Heart right ventricle (tissue), 16 donors: Measurements from ENCODE around the gene NKPD1. TPM values are rescaled to one million over a fixed set of nuclear protein-coding genes. Genes with fewer than 3 reads are reported as not detected.

Experiments
- ATAC-seq, 8 donors: fragments of 200-7000 bp; cut with Tn5 transposase; one replicate each; pipeline ENCODE4 v1.9.1; 2020; ENCODE audit warnings: mild to moderate bottlenecking in 8 of 8, moderate library complexity in 8 of 8, moderate number of reproducible peaks in 1 of 8
- DNase-seq, 2 donors: peaks; one replicate each; pipeline ENCODE4 v3.0.0-alpha.2; 2020
- H3K27ac ChIP-seq, 10 donors: fragments of 200-600 bp; sonication (generic) in 2 of 10; one replicate each; pipeline versions ENCODE4 v1.5.0 to v1.8.0; 2020 to 2022; ENCODE audit warnings: mild to moderate bottlenecking in 3 of 10
- H3K27me3 ChIP-seq, 7 donors: fragments of 200-600 bp; one replicate each; pipeline ENCODE4 v1.8.0; 2021 to 2022; ENCODE audit warnings: mild to moderate bottlenecking in 2 of 7
- H3K36me3 ChIP-seq, 9 donors: fragments of 200-600 bp; sonication (generic) in 1 of 9; one replicate each; pipeline versions ENCODE4 v1.5.0 to v1.8.0; 2020 to 2022; ENCODE audit warnings: mild to moderate bottlenecking in 2 of 9
- H3K4me1 ChIP-seq, 9 donors: fragments of 200-600 bp; sonication (generic) in 1 of 9; one replicate each; pipeline versions ENCODE4 v1.5.0 to v1.8.0; 2020 to 2022; ENCODE audit warnings: mild to moderate bottlenecking in 4 of 9
- H3K4me3 ChIP-seq, 10 donors: fragments of 200-600 bp; sonication (generic) in 2 of 10; one replicate each; pipeline versions ENCODE4 v1.5.0 to v1.8.0; 2020 to 2022; ENCODE audit warnings: mild to moderate bottlenecking in 7 of 10, moderate library complexity in 2 of 10
- H3K9me3 ChIP-seq, 11 donors: fragments of 200-600 bp in 10 of 11; sonication (generic) in 2 of 11; one replicate each; pipeline versions ENCODE4 v1.5.0 to v1.8.0; 2013 to 2022; ENCODE audit warnings: mild to moderate bottlenecking in 2 of 11, control low read depth in 1 of 11, moderate library complexity in 1 of 11
- CTCF ChIP-seq, 9 donors: fragments of 200-600 bp; sonication (generic) in 2 of 9; IDR thresholded peaks; one replicate each; pipeline versions ENCODE4 v1.5.0 to v1.8.0; 2021 to 2022; ENCODE audit warnings: antibody characterized with exemption in 9 of 9, mild to moderate bottlenecking in 5 of 9, moderate library complexity in 1 of 9
- WGBS, 2 donors: extraction: QIAGEN DNeasy Blood & Tissue Kit; methylation state at CpG; one replicate each; pipeline ENCODE4 v1.1.7; 2013; ENCODE audit warnings: inconsistent platforms in 1 of 2; 5-methylcytosine and 5-hydroxymethylcytosine counted together
- intact Hi-C, 10 donors: fragments of 100-400 bp; cut with DNase I; formaldehyde crosslinking; loops; one replicate each; pipeline versions ENCODE4 v1.11.1 to v1.14.2; 2022
- polyA plus RNA-seq, 2 donors: library from polyadenylated mRNA; stranded (reverse); fragments of 200-250 nt; gene quantifications; one replicate each; pipeline ENCODE4 v1.2.3, GENCODE V29; 2013
- total RNA-seq, 10 donors: library from RNA; stranded (reverse); fragmentation: NEBNext Ultra II Directional in 3 of 10; extraction: Animal tissue kit (Norgen Biotek cat#: 25700) in 3 of 10; gene quantifications; one replicate each; pipeline versions ENCODE4 v1.2.1 to v1.2.4, GENCODE V29; 2021 to 2023
- donor health status: Arrhythmogenic right ventricular cardiomyopathy.
- donor health status: ischemic (EF 13 %, LVEDD 7.1; RV severe dilation, severe dysfunction).
- donor health status: healthy with polysubstance abuse.
- donor health status: DM: no; HTN: yes; CAD: no.
- donor health status: DM: no; HTN: no; CAD: no.
- donor health status: ischemic (EF 25% LVEDD 6.9; RV normal size, moderate dysfunction).
- donor health status: ischemic (EF 25% LVEDD 5.7; RV mildly dilated, moderate dysfunction).
- donor health status: healthy.
- donor health status: DM: yes; HTN: yes; CAD: no.
- donor health status: Ischemic cardiomyopathy.
- donor health status: ischemic (EF 35%, LVEDD 5.7; RV mildly dilated, moderate dysfunction).
- donor health status: nonischemic (EF 11% LVEDD 7.7; RV severe dilation, severe dysfunction).
- donor health status: DM: yes; HTN: yes; CAD: no.
- donor health status: PGD.
- donor health status: ischemic (EF 29% LVEDD 5.4; RV normal size, mild dysfunction).
- donor health status: nonischemic (EF 23%, LVEDD 6.1; RV moderate dilation, normal function).

The NKPD1 gene
- total and polyA plus RNA-seq, 12 donors: 0.06 to 0.09 (median 0.07) TPM; not detected in 7

- intact Hi-C loops: loop anchor here in 3 of 10 donors (5.0 to 10.0 kb wide), 3 partner anchors 57 to 170 kb away; partner anchors contain the start of genes EXOC3L2 (in 1 of the 3) and PPP1R37 (in 1 of the 3)
- peaks cover 0 to 12% (median 0%) of the 10 kb centered on the region in 9 donors for H3K4me1 ChIP-seq
- WGBS, 2 donors: 42 to 46% methylated on average over 12 of the region's 12 CpGs
- peak in 5 of 8 donors; percentile 23 to 56 (median 32) for ATAC-seq
- no peak for DNase-seq
- H3K36me3 ChIP-seq: no peaks in the 10 kb centered on the region
- no peaks in the 10 kb centered on the region for H3K27me3 ChIP-seq
- H3K4me3 ChIP-seq: no peak overlapping the region
- H3K27ac ChIP-seq: no peak overlapping the region
- peak in 8 of 9 donors; percentile 41 to 67 (median 58) for TF ChIP-seq CTCF (IDR thresholded peaks at IDR 0.05)
- H3K9me3 ChIP-seq: peaks cover 0 to 8% (median 0%) of the 10 kb centered on the region in 11 donors
These were observed 26.8 kb upstream of the NKPD1 start for GRCh38 chr19:45187421-45188100.

GRCh38 chr19:45186509-45187334, 25.9 kb upstream of the NKPD1 start:
- Histone ChIP-seq H3K27ac (no peak overlapping the region), H3K4me3 (no peak overlapping the region), H3K27me3 (no peaks in the 10 kb centered on the region), H3K9me3 (peaks cover 0 to 8% (median 0%) of the 10 kb centered on the region in 11 donors), H3K36me3 (peaks cover 0 to 6% (median 0%) of the 10 kb centered on the region in 9 donors), H3K4me1 (peaks cover 0 to 17% (median 0%) of the 10 kb centered on the region in 9 donors)
- DNase-seq (no peak), ATAC-seq (peak in 1 of 8 donors; percentile 14)
- TF ChIP-seq CTCF (IDR thresholded peaks at IDR 0.05): no peak
- WGBS, 2 donors: 89 to 91% methylated on average over 12 of the region's 12 CpGs
- intact Hi-C loops: loop anchor here in 3 of 10 donors (5.0 to 10.0 kb wide), 3 partner anchors 58 to 169 kb away; partner anchors contain the start of genes EXOC3L2 (in 1 of the 3) and PPP1R37 (in 1 of the 3)

GRCh38 chr19:45184115-45184514, 23.3 kb upstream of the NKPD1 start:
- Histone ChIP-seq H3K4me3 (no peak overlapping the region), H3K27ac (no peak overlapping the region), H3K9me3 (no peaks in the 10 kb centered on the region), H3K36me3 (peaks cover 0 to 18% (median 0%) of the 10 kb centered on the region in 9 donors), H3K4me1 (peaks cover 3 to 38% (median 19%) of the 10 kb centered on the region in 9 donors), H3K27me3 (no peaks in the 10 kb centered on the region)
- TF ChIP-seq CTCF (IDR thresholded peaks at IDR 0.05): no peak
- WGBS, 2 donors: 91 to 92% methylated on average over 5 of the region's 5 CpGs
- DNase-seq (no peak), ATAC-seq (no peak)
- intact Hi-C loops: loop anchor here in 2 of 10 donors (10.0 kb wide), 2 partner anchors 61 to 89 kb away; partner anchors contain the start of genes EXOC3L2 (in 1 of the 2) and PPP1R37 (in 1 of the 2)

GRCh38 chr19:45182758-45183157, 22.0 kb upstream of the NKPD1 start:
- 64 to 70% methylated on average over 4 of the region's 4 CpGs for WGBS, 2 donors
- Histone ChIP-seq H3K27ac (no peak overlapping the region), H3K4me1 (peaks cover 3 to 42% (median 24%) of the 10 kb centered on the region in 9 donors), H3K36me3 (peaks cover 0 to 18% (median 0%) of the 10 kb centered on the region in 9 donors), H3K4me3 (no peak overlapping the region), H3K9me3 (no peaks in the 10 kb centered on the region), H3K27me3 (no peaks in the 10 kb centered on the region)
- no peak for TF ChIP-seq CTCF (IDR thresholded peaks at IDR 0.05)
- intact Hi-C loops: loop anchor here in 2 of 10 donors (10.0 kb wide), 2 partner anchors 62 to 88 kb away; partner anchors contain the start of genes EXOC3L2 (in 1 of the 2) and PPP1R37 (in 1 of the 2)
- ATAC-seq (no peak), DNase-seq (no peak)
